ENCODE data around the gene CALU.

DNA sequence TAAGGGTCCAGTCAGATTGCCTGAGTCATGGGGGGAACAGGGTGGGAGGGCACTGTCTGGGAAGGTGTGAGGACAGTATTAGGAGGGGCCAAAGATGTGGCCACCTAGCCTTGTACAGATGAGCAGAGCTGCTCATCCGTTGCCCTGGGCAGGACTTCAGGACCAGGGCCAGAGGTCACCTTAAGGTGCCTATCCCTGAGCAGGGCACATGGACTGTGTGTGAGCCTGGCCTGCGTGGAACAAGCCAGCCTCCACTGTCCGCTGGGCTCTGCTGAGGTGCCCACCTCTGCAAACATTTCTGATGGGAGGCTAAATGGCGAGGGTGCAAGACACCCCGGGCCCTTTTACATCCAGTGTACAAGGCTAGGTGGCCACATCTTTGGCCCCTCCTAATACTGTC, 39.8 kb downstream of the CALU start:
- TF ChIP-seq, protein P1, sequence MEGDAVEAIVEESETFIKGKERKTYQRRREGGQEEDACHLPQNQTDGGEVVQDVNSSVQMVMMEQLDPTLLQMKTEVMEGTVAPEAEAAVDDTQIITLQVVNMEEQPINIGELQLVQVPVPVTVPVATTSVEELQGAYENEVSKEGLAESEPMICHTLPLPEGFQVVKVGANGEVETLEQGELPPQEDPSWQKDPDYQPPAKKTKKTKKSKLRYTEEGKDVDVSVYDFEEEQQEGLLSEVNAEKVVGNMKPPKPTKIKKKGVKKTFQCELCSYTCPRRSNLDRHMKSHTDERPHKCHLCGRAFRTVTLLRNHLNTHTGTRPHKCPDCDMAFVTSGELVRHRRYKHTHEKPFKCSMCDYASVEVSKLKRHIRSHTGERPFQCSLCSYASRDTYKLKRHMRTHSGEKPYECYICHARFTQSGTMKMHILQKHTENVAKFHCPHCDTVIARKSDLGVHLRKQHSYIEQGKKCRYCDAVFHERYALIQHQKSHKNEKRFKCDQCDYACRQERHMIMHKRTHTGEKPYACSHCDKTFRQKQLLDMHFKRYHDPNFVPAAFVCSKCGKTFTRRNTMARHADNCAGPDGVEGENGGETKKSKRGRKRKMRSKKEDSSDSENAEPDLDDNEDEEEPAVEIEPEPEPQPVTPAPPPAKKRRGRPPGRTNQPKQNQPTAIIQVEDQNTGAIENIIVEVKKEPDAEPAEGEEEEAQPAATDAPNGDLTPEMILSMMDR (IDR thresholded peaks at IDR 0.05), result no peak
- TF ChIP-seq POLR2AphosphoS5 (IDR thresholded peaks at IDR 0.05) (no peak), POLR2A (IDR thresholded peaks at IDR 0.05) (no peak), EP300 (IDR thresholded peaks at IDR 0.05) (no peak)

Data from stomach (tissue), 4 donors.